ENCODE data around the gene MAX. TPM values are rescaled to one million over a fixed set of nuclear protein-coding genes. Genes with fewer than 3 reads are reported as not detected.

MAX gene
- total RNA-seq, 1 donor from 2014 or later: 26.8 TPM

DNA sequence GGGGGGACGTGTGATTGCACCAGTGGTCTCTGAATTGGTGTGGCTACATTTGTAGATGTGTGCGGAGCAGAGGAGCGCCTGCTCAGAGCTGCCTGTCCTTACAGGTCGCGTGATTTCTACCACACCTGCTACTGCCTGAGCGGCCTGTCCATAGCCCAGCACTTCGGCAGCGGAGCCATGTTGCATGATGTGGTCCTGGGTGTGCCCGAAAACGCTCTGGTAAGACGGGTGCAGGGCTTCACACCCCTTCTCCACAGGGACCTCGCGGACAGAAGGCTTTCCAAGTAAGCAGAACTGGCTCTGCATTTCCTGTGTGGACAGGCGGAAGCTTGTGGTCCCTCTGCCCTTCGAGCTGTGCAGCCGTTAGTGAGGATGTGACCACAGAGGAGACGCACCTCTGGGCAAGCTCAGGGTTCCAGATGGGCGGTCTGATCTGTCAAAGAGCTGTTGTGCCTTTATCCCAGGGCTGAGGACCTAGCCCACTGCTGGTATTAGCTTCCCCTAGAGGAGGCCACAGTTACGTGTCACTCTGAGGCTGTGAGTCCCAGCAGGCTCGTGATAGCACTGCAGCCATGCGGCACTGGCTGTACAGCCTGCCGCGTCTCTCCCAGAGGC, 47.7 kb downstream of the MAX start:
- H3K36me3 ChIP-seq: peaks cover 0 to 18% of the 10 kb centered on the region in 2 donors
- no peaks in the 10 kb centered on the region for H3K4me1 ChIP-seq
- intact Hi-C loops (cut with DNase I): no loop called here
- no peak for DNase-seq (ENCODE audit: low spot score in 2 of 2)
- no peak overlapping the region for H3K4me3 ChIP-seq
- H3K27me3 ChIP-seq: no peaks in the 10 kb centered on the region
- no peak overlapping the region for H3K27ac ChIP-seq
- TF ChIP-seq, protein P1, sequence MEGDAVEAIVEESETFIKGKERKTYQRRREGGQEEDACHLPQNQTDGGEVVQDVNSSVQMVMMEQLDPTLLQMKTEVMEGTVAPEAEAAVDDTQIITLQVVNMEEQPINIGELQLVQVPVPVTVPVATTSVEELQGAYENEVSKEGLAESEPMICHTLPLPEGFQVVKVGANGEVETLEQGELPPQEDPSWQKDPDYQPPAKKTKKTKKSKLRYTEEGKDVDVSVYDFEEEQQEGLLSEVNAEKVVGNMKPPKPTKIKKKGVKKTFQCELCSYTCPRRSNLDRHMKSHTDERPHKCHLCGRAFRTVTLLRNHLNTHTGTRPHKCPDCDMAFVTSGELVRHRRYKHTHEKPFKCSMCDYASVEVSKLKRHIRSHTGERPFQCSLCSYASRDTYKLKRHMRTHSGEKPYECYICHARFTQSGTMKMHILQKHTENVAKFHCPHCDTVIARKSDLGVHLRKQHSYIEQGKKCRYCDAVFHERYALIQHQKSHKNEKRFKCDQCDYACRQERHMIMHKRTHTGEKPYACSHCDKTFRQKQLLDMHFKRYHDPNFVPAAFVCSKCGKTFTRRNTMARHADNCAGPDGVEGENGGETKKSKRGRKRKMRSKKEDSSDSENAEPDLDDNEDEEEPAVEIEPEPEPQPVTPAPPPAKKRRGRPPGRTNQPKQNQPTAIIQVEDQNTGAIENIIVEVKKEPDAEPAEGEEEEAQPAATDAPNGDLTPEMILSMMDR (IDR thresholded peaks at IDR 0.05): no peak
- no peaks in the 10 kb centered on the region for H3K9me3 ChIP-seq

DNA sequence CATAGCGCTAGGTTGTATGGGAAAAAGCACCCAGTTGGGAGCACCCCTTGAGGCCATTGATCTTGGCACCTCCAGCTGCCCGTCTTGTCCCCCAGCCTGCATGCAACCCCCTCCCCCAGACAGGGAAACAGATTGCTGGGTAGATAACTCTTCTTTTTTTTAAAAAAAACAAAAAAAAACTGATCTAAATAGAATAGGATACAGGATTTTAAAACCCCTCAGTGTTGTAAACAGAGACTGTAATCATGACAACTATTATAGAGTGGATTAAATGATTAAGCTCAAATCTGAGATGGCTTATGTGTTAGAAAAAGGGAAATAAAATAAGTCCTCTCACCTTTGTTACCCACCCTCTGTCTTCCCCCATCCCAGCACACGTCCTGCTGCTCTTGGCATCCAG, 48.9 kb downstream of the MAX start:
- Histone ChIP-seq H3K27me3 (no peaks in the 10 kb centered on the region), H3K4me1 (no peaks in the 10 kb centered on the region), H3K9me3 (no peaks in the 10 kb centered on the region), H3K4me3 (no peak overlapping the region), H3K27ac (no peak overlapping the region), H3K36me3 (peaks cover 0 to 13% of the 10 kb centered on the region in 2 donors)
- intact Hi-C loops (cut with DNase I): no loop called here
- TF ChIP-seq, protein P1 (IDR thresholded peaks at IDR 0.05): no peak
- no peak for DNase-seq (ENCODE audit: low spot score in 2 of 2)

DNA sequence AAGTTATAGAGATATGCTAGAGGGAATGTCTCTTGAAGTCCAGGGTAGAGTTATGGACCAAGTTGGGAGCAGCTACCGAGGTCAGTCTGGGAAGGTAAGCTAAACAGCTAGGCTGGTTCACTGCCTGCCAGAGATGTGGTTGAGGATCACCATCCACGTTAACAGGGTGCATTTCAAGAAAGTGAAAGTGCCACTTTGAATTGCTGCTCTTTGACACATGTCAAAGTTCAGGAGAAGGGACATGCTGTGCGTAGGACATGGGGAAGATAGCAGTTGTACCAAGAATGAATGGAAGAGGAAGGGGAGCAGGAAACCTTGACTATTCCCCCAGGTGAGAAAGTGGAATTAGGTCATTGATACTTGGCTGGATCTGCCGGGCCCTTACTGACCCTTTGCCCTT, 49.5 kb downstream of the MAX start:
- TF ChIP-seq, protein P1 (IDR thresholded peaks at IDR 0.05): no peak
- Histone ChIP-seq H3K4me1 (no peaks in the 10 kb centered on the region), H3K27me3 (no peaks in the 10 kb centered on the region), H3K36me3 (peaks cover 0 to 13% of the 10 kb centered on the region in 2 donors), H3K4me3 (no peak overlapping the region), H3K9me3 (no peaks in the 10 kb centered on the region), H3K27ac (no peak overlapping the region)
- DNase-seq (ENCODE audit: low spot score in 2 of 2): no peak
- intact Hi-C loops (cut with DNase I): no loop called here

DNA sequence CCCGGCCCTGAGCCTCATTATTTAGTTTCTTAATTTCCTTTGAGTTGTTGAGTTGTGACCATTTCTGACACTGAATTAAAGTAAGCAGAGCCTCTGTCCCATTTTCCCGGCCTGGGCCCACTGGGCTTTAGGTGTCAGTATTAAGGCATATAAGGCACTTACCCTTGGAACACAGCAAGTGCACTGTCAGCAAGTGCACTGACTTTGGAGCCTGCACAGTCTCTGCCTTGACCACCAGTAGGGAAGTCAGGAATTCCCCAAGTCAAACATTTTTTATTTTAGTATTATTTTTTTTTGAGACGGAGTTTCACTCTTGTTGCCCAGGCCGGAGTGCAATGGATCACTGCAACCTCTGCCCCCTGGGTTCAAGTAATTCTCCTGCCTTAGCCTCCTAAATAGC, 56.6 kb downstream of the MAX start:
- DNase-seq (ENCODE audit: low spot score in 2 of 2): no peak
- no peak overlapping the region for H3K27ac ChIP-seq
- H3K36me3 ChIP-seq: peaks cover 17 to 28% of the 10 kb centered on the region in 2 donors
- H3K4me3 ChIP-seq: no peak overlapping the region
- H3K9me3 ChIP-seq: no peaks in the 10 kb centered on the region
- H3K27me3 ChIP-seq: no peaks in the 10 kb centered on the region
- TF ChIP-seq, protein P1 (IDR thresholded peaks at IDR 0.05): no peak
- intact Hi-C loops (cut with DNase I): no loop called here
- H3K4me1 ChIP-seq: no peaks in the 10 kb centered on the region

DNA sequence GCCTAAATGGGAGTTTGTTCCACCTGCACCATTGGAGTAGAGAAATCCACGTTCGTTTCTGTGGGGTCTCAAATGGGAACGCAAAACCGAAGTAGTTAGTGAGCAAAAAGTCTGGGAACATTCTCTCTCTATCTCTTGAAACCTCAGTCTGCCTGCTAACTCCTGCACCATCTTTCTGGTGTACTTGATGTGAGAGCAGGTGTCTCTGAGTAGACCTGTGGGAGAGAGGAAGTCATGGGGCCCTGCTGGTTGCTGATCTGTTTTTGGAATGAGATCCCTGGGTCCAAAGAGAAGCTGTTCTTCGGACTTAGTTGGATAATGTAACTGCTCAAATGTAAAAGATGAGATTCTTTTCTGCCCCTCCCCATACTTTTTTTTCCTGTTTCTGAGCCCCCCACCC, 57.3 kb downstream of the MAX start:
- H3K4me1 ChIP-seq: no peaks in the 10 kb centered on the region
- no peak for DNase-seq (ENCODE audit: low spot score in 2 of 2)
- TF ChIP-seq, protein P1 (IDR thresholded peaks at IDR 0.05): no peak
- H3K27me3 ChIP-seq: no peaks in the 10 kb centered on the region
- no peaks in the 10 kb centered on the region for H3K9me3 ChIP-seq
- H3K36me3 ChIP-seq: peaks cover 21 to 28% of the 10 kb centered on the region in 2 donors
- intact Hi-C loops (cut with DNase I): no loop called here
- H3K27ac ChIP-seq: no peak overlapping the region
- H3K4me3 ChIP-seq: no peak overlapping the region

DNA sequence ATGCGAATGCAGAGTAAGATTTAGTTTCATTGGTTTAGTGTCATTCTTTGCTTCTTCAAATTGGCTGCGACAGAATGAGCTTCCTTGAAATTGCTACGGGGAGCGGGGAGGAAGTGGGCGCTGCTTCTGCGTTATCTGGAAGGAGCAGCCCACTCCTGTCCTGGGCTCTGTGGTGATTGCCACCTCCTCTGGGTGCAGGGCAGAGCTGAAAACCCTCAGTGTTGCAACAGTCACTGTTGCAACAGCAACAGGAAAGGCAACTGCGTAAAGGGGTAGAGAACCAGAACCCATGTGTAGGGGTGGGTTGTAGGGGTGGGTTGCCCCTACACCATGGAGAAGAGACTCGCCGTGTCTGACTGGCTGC, 57.7 kb downstream of the MAX start:
- TF ChIP-seq, protein P1 (IDR thresholded peaks at IDR 0.05): no peak
- intact Hi-C loops (cut with DNase I): no loop called here
- no peaks in the 10 kb centered on the region for H3K27me3 ChIP-seq
- H3K27ac ChIP-seq: no peak overlapping the region
- no peaks in the 10 kb centered on the region for H3K9me3 ChIP-seq
- H3K4me3 ChIP-seq: no peak overlapping the region
- no peak for DNase-seq (ENCODE audit: low spot score in 2 of 2)
- peaks cover 21 to 28% of the 10 kb centered on the region in 2 donors for H3K36me3 ChIP-seq
- no peaks in the 10 kb centered on the region for H3K4me1 ChIP-seq
